H9 (cell line): ENCODE measurements around the gene ARHGAP40. TPM values are rescaled to one million over a fixed set of nuclear protein-coding genes. Genes with fewer than 3 reads are reported as not detected.

Experiments
- DNase-seq: peaks from one replicate; pipeline ENCODE4 v3.0.0-alpha.2; 2017
- H2AFZ ChIP-seq: one replicate; pipeline ENCODE4 v1.6.1; 2013; ENCODE audit warnings: mild to moderate bottlenecking, low read length, control low read depth, moderate library complexity
- H2AK5ac ChIP-seq: 2 replicates; pipeline ENCODE4 v1.6.1; 2013; ENCODE audit warnings: low read length, control low read depth, mixed read lengths; ENCODE audit not compliant: insufficient read length
- H2BK120ac ChIP-seq: one replicate; pipeline ENCODE4 v1.6.1; 2013; ENCODE audit warnings: low read depth, mild to moderate bottlenecking, low read length, control low read depth, inconsistent platforms; ENCODE audit not compliant: poor library complexity, severe bottlenecking
- H2BK12ac ChIP-seq: 2 replicates; pipeline ENCODE4 v1.6.1; 2013; ENCODE audit warnings: low read length, control low read depth, mixed read lengths, low read depth; ENCODE audit not compliant: insufficient read length
- H2BK15ac ChIP-seq: 2 replicates; pipeline ENCODE4 v1.6.1; 2013; ENCODE audit warnings: low read depth, low read length, control low read depth
- H2BK20ac ChIP-seq: one replicate; pipeline ENCODE4 v1.6.1; 2013; ENCODE audit warnings: low read depth, mild to moderate bottlenecking, low read length, control low read depth, inconsistent platforms; ENCODE audit not compliant: poor library complexity, severe bottlenecking
- H2BK5ac ChIP-seq: 2 replicates; pipeline ENCODE4 v1.6.1; 2013; ENCODE audit warnings: low read length, control low read depth, mixed read lengths; ENCODE audit not compliant: insufficient read length
- H3K14ac ChIP-seq: 2 replicates; pipeline ENCODE4 v1.6.1; 2013; ENCODE audit warnings: low read length, control low read depth; ENCODE audit not compliant: insufficient read depth
- H3K18ac ChIP-seq: 2 replicates; pipeline ENCODE4 v1.6.1; 2013; ENCODE audit warnings: low read depth, mild to moderate bottlenecking, mixed read lengths, low read length, control low read depth; ENCODE audit not compliant: insufficient read length
- H3K23ac ChIP-seq: 2 replicates; pipeline ENCODE4 v1.6.1; 2013; ENCODE audit warnings: low read length, control low read depth, mixed read lengths, low read depth; ENCODE audit not compliant: insufficient read length
- H3K23me2 ChIP-seq: 2 replicates; pipeline ENCODE4 v1.6.1; 2013; ENCODE audit warnings: low read depth, mild to moderate bottlenecking, mixed read lengths, low read length, control low read depth; ENCODE audit not compliant: insufficient read length, poor library complexity, severe bottlenecking
- H3K27ac ChIP-seq: 2 replicates; pipeline ENCODE4 v1.5.1; 2013; ENCODE audit warnings: low read length, control low read depth, mixed read lengths, low read depth; ENCODE audit not compliant: insufficient read length
- H3K27me3 ChIP-seq: 2 replicates; pipeline ENCODE4 v1.6.1; 2013; ENCODE audit warnings: low read length, control low read depth, inconsistent platforms; ENCODE audit not compliant: insufficient read depth
- H3K4ac ChIP-seq: 2 replicates; pipeline ENCODE4 v1.6.1; 2013; ENCODE audit warnings: low read depth, mild to moderate bottlenecking, control low read depth, inconsistent platforms, low read length, moderate library complexity
- H3K4me1 ChIP-seq: 2 replicates; pipeline ENCODE4 v1.6.1; 2013; ENCODE audit warnings: low read length, control low read depth, inconsistent platforms; ENCODE audit not compliant: insufficient read depth
- H3K4me2 ChIP-seq: 2 replicates; pipeline ENCODE4 v1.6.1; 2013; ENCODE audit warnings: low read length, control low read depth, mixed read lengths; ENCODE audit not compliant: insufficient read length, insufficient read depth
- H3K56ac ChIP-seq: 2 replicates; pipeline ENCODE4 v1.6.1; 2013; ENCODE audit warnings: low read depth, mild to moderate bottlenecking, mixed read lengths, low read length, control low read depth; ENCODE audit not compliant: insufficient read length
- H3K79me1 ChIP-seq: 2 replicates; pipeline ENCODE4 v1.6.1; 2013; ENCODE audit warnings: low read depth, mild to moderate bottlenecking, moderate library complexity, low read length, control low read depth, inconsistent platforms; ENCODE audit not compliant: insufficient read depth, poor library complexity, severe bottlenecking
- H3K79me2 ChIP-seq: 2 replicates; pipeline ENCODE4 v1.6.1; 2013; ENCODE audit warnings: low read length, control low read depth, inconsistent platforms; ENCODE audit not compliant: insufficient read depth
- H3K9ac ChIP-seq: 2 replicates; pipeline ENCODE4 v1.6.1; 2013; ENCODE audit warnings: low read length, control low read depth, mixed read lengths; ENCODE audit not compliant: insufficient read length; ENCODE audit errors: extremely low read depth
- H3K9me3 ChIP-seq: one replicate; pipeline ENCODE4 v1.6.1; 2013; ENCODE audit warnings: low read depth, low read length, inconsistent platforms; ENCODE audit not compliant: control insufficient read depth
- H3T11ph ChIP-seq: one replicate; pipeline ENCODE4 v1.6.1; 2013; ENCODE audit warnings: mild to moderate bottlenecking, low read length, control low read depth, inconsistent platforms
- H4K20me1 ChIP-seq: one replicate; pipeline ENCODE4 v1.6.1; 2013; ENCODE audit not compliant: control insufficient read depth, insufficient read length, insufficient read depth
- H4K5ac ChIP-seq: 2 replicates; pipeline ENCODE4 v1.6.1; 2013; ENCODE audit warnings: low read depth, mild to moderate bottlenecking, mixed read lengths, low read length, control low read depth; ENCODE audit not compliant: insufficient read length
- H4K8ac ChIP-seq: replicated peaks from 2 replicates; pipeline ENCODE4 v1.6.1; 2013; ENCODE audit warnings: low read length, control low read depth, mixed read lengths, low read depth; ENCODE audit not compliant: insufficient read length
- H4K91ac ChIP-seq: 2 replicates; pipeline ENCODE4 v1.6.1; 2013; ENCODE audit warnings: low read depth, mild to moderate bottlenecking, moderate library complexity, mixed read lengths, low read length, control low read depth; ENCODE audit not compliant: insufficient read length
- H3K27ac Mint-ChIP-seq, 3 experiments: 2 replicates in 2 of 3; 3 replicates in 1 of 3; pipeline ENCODE4 v1.8.0; 2020 to 2021; ENCODE audit warnings: mixed read lengths in 3 of 3, mild to moderate bottlenecking in 1 of 3, moderate library complexity in 1 of 3
- H3K27me3 Mint-ChIP-seq: 2 replicates; pipeline ENCODE4 v1.8.0; 2021; ENCODE audit warnings: low read depth, mild to moderate bottlenecking, moderate library complexity, mixed read lengths
- H3K36me3 Mint-ChIP-seq, 3 experiments: 2 replicates in 2 of 3; 3 replicates in 1 of 3; pipeline ENCODE4 v1.8.0; 2020 to 2021; ENCODE audit warnings: low read depth in 3 of 3, mixed read lengths in 3 of 3; ENCODE audit not compliant: insufficient read depth in 1 of 3
- H3K4me1 Mint-ChIP-seq, 2 experiments: 2 replicates each; pipeline ENCODE4 v1.8.0; 2020; ENCODE audit warnings: mixed read lengths in 2 of 2
- H3K4me3 Mint-ChIP-seq, 2 experiments: 2 replicates in 1 of 2; 3 replicates in 1 of 2; pipeline ENCODE4 v1.8.0; 2020 to 2021; ENCODE audit warnings: mild to moderate bottlenecking in 2 of 2, mixed read lengths in 2 of 2, moderate library complexity in 1 of 2
- H3K9me3 Mint-ChIP-seq, 2 experiments: 2 replicates in 1 of 2; 3 replicates in 1 of 2; pipeline ENCODE4 v1.8.0; 2020; ENCODE audit warnings: mild to moderate bottlenecking in 2 of 2, mixed read lengths in 2 of 2, moderate library complexity in 1 of 2
- CTCF ChIP-seq: fragments of 200-600 bp; sonication (generic); conservative IDR thresholded peaks from 3 replicates; pipeline ENCODE4 v1.8.0; 2021; ENCODE audit warnings: antibody characterized with exemption, mild to moderate bottlenecking
- WGBS: extraction: QIAGEN DNeasy Blood & Tissue Kit; methylation state at CpG from one replicate; pipeline ENCODE4 v1.1.7; 2013; ENCODE audit warnings: missing lambda C conversion rate, low lambda C conversion rate, mixed read lengths; ENCODE audit not compliant: insufficient read length; ENCODE audit errors: extremely low coverage; 5-methylcytosine and 5-hydroxymethylcytosine counted together
- total RNA-seq: library from RNA; stranded (reverse); gene quantifications from 2 replicates; pipeline ENCODE4 v1.2.1, GENCODE V29; 2021

The ARHGAP40 gene
- total RNA-seq, 1 experiment from 2014 or later: 0.17 TPM

- H3K9me3 ChIP-seq: no peaks in the 10 kb centered on the region
- no peak overlapping the region for H3K4me2 ChIP-seq
- H3T11ph ChIP-seq: no peak overlapping the region
- no CpG with 5 or more reads among the region's 2 CpGs for WGBS
- no peak overlapping the region for H2AK5ac ChIP-seq
- H4K91ac ChIP-seq: no peak overlapping the region
- no peak for TF ChIP-seq CTCF
- H3K36me3 Mint-ChIP-seq: no peaks in the 10 kb centered on the region; a peak in 1 of 7 replicates
- H3K79me2 ChIP-seq: no peaks in the 10 kb centered on the region
- H3K9ac ChIP-seq: no peak overlapping the region
- no peak overlapping the region for H4K5ac ChIP-seq
- peaks cover 0 to 3% of the 10 kb centered on the region in 2 experiments; a peak in 2 of 5 replicates for H3K9me3 Mint-ChIP-seq
- no peaks in the 10 kb centered on the region for H3K79me1 ChIP-seq
- H3K18ac ChIP-seq: no peak overlapping the region
- H3K14ac ChIP-seq: no peak overlapping the region
- no peak overlapping the region for H3K23ac ChIP-seq
- H3K27me3 ChIP-seq: no peaks in the 10 kb centered on the region
- no peak overlapping the region for H3K4me3 Mint-ChIP-seq
- H3K27ac ChIP-seq: no peak overlapping the region
- H4K20me1 ChIP-seq: no peaks in the 10 kb centered on the region
- no peak overlapping the region for H2BK5ac ChIP-seq
- H2AFZ ChIP-seq: no peak overlapping the region
- H2BK15ac ChIP-seq: no peak overlapping the region
- H3K4me1 ChIP-seq: no peaks in the 10 kb centered on the region
- H3K4ac ChIP-seq: no peak overlapping the region
- H2BK20ac ChIP-seq: no peak overlapping the region
- H4K8ac ChIP-seq: no peak overlapping the region
- no peak overlapping the region for H3K56ac ChIP-seq
- H2BK12ac ChIP-seq: no peak overlapping the region
- H2BK120ac ChIP-seq: no peak overlapping the region
- DNase-seq: no peak
- H3K23me2 ChIP-seq: no peaks in the 10 kb centered on the region
- H3K27me3 Mint-ChIP-seq: peaks cover 48% of the 10 kb centered on the region
- H3K27ac Mint-ChIP-seq: no peak overlapping the region
- peaks cover 3 to 22% of the 10 kb centered on the region in 2 experiments; a peak in 3 of 4 replicates for H3K4me1 Mint-ChIP-seq
Observed at GRCh38 chr20:38664284-38664683, 62.7 kb downstream of the ARHGAP40 start.
